Measurements from ENCODE around the gene SH3RF3.

Gene SH3RF3

GRCh38 chr2:109089602-109090300, 39.3 kb upstream of the SH3RF3 start (continued):
- no peak for TF ChIP-seq TSHZ2 (CRISPR knock-in tag; IDR thresholded peaks at IDR 0.05)
- no peak for TF ChIP-seq ZNF565 (CRISPR knock-in tag; conservative IDR thresholded peaks at IDR 0.05; ENCODE audit: low read depth)
- no peak for TF ChIP-seq ZNF70 (CRISPR knock-in tag; IDR thresholded peaks at IDR 0.05)
- no peak for TF ChIP-seq BACH2 (CRISPR knock-in tag; IDR thresholded peaks at IDR 0.05; ENCODE audit: borderline replicate concordance)
- TF ChIP-seq, protein P1, sequence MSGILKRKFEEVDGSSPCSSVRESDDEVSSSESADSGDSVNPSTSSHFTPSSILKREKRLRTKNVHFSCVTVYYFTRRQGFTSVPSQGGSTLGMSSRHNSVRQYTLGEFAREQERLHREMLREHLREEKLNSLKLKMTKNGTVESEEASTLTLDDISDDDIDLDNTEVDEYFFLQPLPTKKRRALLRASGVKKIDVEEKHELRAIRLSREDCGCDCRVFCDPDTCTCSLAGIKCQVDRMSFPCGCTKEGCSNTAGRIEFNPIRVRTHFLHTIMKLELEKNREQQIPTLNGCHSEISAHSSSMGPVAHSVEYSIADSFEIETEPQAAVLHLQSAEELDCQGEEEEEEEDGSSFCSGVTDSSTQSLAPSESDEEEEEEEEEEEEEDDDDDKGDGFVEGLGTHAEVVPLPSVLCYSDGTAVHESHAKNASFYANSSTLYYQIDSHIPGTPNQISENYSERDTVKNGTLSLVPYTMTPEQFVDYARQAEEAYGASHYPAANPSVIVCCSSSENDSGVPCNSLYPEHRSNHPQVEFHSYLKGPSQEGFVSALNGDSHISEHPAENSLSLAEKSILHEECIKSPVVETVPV (CRISPR knock-in tag; IDR thresholded peaks at IDR 0.05) = no peak
- TF ChIP-seq ESRRG (CRISPR knock-in tag; IDR thresholded peaks at IDR 0.05) = no peak
- no peak for TF ChIP-seq CSDC2 (CRISPR knock-in tag; IDR thresholded peaks at IDR 0.05)
- TF ChIP-seq PPARA (CRISPR knock-in tag; IDR thresholded peaks at IDR 0.05; ENCODE audit: borderline replicate concordance) = no peak
- TF ChIP-seq TOX (CRISPR knock-in tag; IDR thresholded peaks at IDR 0.05; ENCODE audit: borderline replicate concordance) = no peak
- TF ChIP-seq ZNF8 (CRISPR knock-in tag; IDR thresholded peaks at IDR 0.05) = no peak
- no peak for TF ChIP-seq ZFP3 (CRISPR knock-in tag; IDR thresholded peaks at IDR 0.05)

GRCh38 chr2:109091526-109091925, 37.5 kb upstream of the SH3RF3 start:
- no peak for ATAC-seq
- TF ChIP-seq RARB (CRISPR knock-in tag; IDR thresholded peaks at IDR 0.05) (no peak), SNAI2 (CRISPR knock-in tag; IDR thresholded peaks at IDR 0.05) (no peak), ISL1 (CRISPR knock-in tag; IDR thresholded peaks at IDR 0.05) (no peak), GLIS3 (CRISPR knock-in tag; IDR thresholded peaks at IDR 0.05) (no peak), ZFP30 (CRISPR knock-in tag; IDR thresholded peaks at IDR 0.05) (no peak), PPARA (CRISPR knock-in tag; IDR thresholded peaks at IDR 0.05; ENCODE audit: borderline replicate concordance) (no peak), ZC3H10 (CRISPR knock-in tag; IDR thresholded peaks at IDR 0.05) (no peak), CSDC2 (CRISPR knock-in tag; IDR thresholded peaks at IDR 0.05) (no peak), ZFP3 (CRISPR knock-in tag; IDR thresholded peaks at IDR 0.05) (no peak), TSHZ2 (CRISPR knock-in tag; IDR thresholded peaks at IDR 0.05) (no peak), ZNF565 (CRISPR knock-in tag; conservative IDR thresholded peaks at IDR 0.05; ENCODE audit: low read depth) (no peak), TOX (CRISPR knock-in tag; IDR thresholded peaks at IDR 0.05; ENCODE audit: borderline replicate concordance) (no peak), ESRRG (CRISPR knock-in tag; IDR thresholded peaks at IDR 0.05) (no peak)
- TF ChIP-seq, protein P2, sequence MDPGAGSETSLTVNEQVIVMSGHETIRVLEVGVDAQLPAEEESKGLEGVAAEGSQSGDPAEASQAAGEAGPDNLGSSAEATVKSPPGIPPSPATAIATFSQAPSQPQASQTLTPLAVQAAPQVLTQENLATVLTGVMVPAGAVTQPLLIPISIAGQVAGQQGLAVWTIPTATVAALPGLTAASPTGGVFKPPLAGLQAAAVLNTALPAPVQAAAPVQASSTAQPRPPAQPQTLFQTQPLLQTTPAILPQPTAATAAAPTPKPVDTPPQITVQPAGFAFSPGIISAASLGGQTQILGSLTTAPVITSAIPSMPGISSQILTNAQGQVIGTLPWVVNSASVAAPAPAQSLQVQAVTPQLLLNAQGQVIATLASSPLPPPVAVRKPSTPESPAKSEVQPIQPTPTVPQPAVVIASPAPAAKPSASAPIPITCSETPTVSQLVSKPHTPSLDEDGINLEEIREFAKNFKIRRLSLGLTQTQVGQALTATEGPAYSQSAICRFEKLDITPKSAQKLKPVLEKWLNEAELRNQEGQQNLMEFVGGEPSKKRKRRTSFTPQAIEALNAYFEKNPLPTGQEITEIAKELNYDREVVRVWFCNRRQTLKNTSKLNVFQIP (CRISPR knock-in tag; IDR thresholded peaks at IDR 0.05; ENCODE audit: borderline replicate concordance, low read depth) = no peak

GRCh38 chr2:109094144-109094543, 34.9 kb upstream of the SH3RF3 start:
- no peak for ATAC-seq
- TF ChIP-seq ESRRG (CRISPR knock-in tag; IDR thresholded peaks at IDR 0.05) (no peak), CREB5 (CRISPR knock-in tag; IDR thresholded peaks at IDR 0.05; ENCODE audit: low read depth) (no peak), PATZ1 (CRISPR knock-in tag; IDR thresholded peaks at IDR 0.05; ENCODE audit: borderline replicate concordance) (no peak), RARB (CRISPR knock-in tag; IDR thresholded peaks at IDR 0.05) (no peak), PPARA (CRISPR knock-in tag; IDR thresholded peaks at IDR 0.05; ENCODE audit: borderline replicate concordance) (no peak), TCF4 (CRISPR knock-in tag; IDR thresholded peaks at IDR 0.05; ENCODE audit: borderline replicate concordance) (no peak), ZNF565 (CRISPR knock-in tag; conservative IDR thresholded peaks at IDR 0.05; ENCODE audit: low read depth) (no peak), TOX (CRISPR knock-in tag; IDR thresholded peaks at IDR 0.05; ENCODE audit: borderline replicate concordance) (no peak)
- TF ChIP-seq, protein P1 (CRISPR knock-in tag; IDR thresholded peaks at IDR 0.05) = no peak

All from SK-N-SH treated with all-trans-retinoic acid at 6 μM for 48 hours (cell line).